HL-60/S4 treated with phorbol 12-myristate 13-acetate at 8.2 ng/mL for 4 days and 3 days (cell line): ENCODE results near the gene OPRM1.

ENCODE experiments used
- in situ Hi-C: fragments of 300-500 bp; cut with MboI; formaldehyde crosslinking; loops from 2 replicates; pipeline ENCODE4 v1.15.0; 2022; ENCODE audit warnings: low sequenced_read_pairs

The OPRM1 gene

DNA sequence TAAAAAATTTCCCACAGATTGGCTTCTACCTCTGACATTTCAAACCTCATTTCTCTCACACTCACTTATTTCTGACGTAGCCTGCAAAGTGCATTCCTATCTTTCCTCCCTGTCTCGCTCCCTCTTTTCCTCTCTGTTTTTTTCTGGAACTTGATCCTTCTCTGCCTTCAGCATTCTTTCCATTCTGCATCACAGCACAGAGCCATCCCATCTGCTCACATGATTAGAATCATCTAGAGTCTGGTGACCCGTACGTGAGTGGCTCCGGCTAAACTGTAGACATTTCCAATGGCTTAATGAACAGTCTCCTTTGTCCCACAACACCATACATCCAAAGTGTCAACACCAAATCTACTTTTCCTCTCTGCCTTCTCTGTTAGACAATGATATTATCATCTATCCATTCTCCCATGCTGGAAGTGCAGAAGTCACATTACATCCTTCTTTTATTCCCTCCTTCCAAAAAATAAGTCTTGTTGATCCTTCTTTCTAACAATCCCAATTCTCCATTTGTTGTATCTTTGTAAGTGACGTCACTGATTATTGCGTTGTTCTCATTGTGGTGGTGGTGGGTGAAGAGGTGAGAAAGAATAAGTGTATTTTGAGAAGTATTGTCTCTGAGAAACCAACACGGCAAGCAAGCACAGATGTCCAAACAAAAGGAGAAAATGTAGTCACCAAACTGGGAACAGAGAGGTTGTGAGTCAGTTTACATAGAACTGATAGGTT, 41.6 kb downstream of the OPRM1 start:
- in situ Hi-C loops, result no loop called here

DNA sequence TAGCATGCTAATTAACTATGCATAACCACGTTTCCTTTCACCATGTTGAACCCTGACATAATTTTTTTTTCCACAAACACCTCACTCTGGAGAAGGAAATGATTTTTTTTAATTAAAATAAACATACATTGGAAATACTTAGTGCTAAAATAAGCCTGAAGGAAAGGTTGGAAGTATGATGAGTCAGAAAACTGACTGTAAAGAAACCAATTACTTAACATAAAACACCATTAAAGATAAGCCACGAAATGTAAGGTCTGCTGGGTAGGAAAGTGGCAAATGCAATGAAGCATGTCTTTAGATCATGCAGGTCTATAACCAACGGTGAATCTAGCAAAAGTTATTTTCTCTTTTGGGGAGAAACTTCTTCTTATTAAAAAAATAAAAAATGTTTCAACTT, 47.5 kb downstream of the OPRM1 start:
- in situ Hi-C loops, result no loop called here

DNA sequence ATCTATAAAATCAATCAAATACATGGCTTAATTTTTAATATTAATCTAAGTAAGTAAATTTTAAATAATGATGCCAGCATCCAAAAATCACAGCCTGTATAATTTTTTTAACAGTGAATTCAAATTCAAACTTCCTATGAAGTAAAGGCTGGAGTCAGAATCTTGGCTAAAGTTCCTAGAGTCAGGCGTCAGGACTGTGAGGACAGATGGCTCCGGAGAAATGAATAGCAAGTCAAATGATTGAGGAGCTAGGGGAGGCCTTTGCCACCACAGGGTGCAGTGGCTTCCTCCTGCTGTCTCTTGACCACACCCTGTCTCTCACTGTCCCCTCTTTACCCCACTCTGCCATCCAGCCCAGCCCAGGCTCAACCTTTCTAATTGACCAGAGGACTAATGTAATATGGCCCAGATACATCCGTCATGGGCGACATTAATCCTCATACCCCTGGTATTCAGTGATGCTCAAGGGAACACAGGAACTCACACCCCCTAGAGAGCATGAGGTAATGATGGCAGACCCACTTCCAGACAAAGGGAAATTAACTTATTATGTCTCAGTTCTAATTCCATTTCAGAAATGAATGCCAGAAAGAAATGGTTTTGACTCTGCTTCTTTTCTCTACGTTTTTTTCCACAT, 53.4 kb downstream of the OPRM1 start:
- in situ Hi-C loops, result no loop called here

DNA sequence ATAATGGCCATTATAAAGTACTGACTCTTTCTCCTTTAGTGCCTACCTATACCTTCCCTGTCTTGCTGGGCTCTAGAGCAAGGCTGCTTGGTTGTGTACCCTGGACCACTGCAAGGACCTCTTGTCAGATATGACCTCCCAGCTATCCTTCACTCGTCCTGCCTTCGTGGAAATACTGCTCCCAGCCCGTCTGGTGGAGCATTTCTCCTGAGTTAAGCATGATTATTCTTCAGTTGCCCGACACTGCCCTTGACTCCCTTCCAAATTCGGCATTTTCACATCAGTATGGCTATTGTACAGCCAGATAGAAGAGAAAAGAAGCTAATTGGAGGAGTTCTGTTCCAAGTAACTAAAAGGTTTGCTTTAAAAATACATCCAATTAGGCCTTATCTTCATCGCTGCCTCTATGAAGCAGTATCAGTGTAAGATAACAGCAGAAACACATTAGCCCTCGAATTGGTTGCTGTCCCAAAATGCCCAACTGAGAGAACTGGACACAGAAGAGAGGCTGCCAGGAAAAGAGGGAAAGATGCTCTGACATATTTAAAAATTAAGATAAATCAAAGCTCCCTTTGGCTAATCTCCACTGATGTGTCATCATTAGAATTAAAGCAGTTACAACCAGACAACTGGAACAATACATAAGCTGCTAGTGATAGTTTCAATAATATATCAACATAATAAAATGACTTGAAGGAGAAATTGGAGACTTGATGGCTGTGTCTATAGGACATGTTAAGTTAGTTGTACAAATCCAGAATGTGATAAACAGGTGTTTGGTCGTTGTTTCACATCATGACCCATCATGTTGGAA, 54.4 kb downstream of the OPRM1 start:
- in situ Hi-C loops, result no loop called here

DNA sequence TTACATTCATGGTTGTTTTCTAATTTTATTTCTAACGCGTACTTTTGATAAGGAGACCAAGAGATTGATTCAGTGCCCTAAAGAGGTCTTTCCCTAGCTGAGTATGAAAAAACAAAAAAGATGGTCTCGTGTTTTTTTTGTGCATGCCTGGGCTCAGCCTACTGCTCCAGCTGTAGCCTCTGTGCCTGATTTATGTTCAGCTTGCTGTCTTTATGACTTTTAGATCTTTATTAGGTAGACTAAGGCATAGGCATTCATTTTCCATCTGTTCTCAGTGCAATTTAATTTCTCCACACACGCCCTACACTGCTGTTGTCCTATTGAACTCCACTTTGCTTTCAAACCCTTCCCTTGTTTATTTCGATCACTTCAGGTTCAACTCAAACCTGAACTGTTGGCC, 56.5 kb downstream of the OPRM1 start:
- in situ Hi-C loops, result no loop called here

DNA sequence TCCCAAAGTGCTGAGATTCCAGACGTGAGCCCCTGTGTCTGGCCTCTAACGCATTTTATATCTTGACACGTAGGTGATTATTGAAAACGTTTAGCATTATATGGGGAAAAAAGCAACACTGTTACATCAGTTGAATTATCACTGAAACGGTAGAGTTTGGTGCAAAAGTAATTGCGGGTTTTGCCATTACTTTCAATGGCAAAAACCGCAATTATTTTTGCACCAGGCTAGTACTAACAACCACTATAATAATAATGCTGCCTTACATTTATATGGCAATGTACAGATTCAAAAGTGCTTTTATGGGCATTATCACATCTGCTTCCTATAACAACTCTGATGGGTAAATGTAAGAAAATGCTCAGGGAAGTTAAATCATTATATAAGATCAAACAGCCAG, 57.3 kb downstream of the OPRM1 start:
- in situ Hi-C loops, result no loop called here

DNA sequence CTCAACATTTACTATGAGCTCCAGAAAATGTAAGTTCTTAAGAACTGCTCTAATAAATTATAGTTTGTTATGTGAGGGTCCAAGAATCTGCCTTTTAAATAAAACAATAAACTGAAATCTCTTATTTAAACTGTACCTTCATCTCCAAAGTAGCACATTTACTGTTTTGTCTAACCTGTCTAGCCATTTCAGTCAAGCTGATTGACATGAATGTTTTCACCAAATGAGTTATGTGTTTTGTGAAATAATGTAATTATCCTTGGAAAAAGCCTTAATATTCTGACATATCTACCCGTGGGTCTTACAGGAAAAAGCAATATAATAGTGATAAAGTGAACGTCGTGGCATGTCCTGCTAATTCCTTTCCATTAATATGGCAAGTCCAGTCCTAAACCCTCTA, 57.8 kb downstream of the OPRM1 start:
- in situ Hi-C loops, result no loop called here

DNA sequence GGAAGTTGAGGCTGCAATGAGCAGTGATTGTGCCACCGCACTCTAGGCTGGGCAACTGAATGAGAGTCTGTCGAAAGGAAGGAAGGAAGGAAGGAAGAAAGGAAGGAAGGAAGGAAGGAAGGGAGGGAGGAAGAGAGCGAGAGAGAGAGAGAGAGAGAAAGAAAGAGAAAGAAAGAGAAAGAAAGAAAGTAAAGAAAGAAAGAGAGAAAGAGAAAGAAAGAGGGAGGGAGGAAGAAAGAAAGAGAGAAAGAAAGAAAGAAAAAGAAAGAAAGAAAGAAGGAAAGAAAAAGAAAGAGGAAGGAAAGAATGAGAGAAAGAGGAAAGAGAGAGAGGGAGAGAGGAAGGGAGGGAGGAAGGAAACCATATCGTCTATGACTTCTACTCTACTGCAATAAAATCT, 60.2 kb downstream of the OPRM1 start:
- in situ Hi-C loops, result no loop called here

DNA sequence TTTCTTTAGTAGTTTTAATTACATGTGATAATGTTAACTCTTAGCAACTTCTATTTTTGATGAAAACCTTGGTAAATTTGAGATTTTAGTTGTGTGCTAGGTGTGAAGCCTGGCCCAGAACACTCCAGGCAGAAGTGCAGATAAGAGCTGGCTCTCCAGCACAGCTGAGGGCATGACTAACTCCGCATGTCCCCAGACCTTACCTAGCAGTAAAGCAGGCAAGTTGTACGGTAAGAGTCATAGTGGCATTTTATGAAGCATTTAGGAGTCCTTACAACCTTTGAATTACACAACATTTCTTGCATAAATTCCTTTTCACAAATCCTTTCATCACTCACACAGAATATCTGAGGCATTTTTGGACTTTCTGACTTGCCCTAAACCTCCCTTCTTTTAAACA, 67.2 kb downstream of the OPRM1 start:
- in situ Hi-C loops, result no loop called here

DNA sequence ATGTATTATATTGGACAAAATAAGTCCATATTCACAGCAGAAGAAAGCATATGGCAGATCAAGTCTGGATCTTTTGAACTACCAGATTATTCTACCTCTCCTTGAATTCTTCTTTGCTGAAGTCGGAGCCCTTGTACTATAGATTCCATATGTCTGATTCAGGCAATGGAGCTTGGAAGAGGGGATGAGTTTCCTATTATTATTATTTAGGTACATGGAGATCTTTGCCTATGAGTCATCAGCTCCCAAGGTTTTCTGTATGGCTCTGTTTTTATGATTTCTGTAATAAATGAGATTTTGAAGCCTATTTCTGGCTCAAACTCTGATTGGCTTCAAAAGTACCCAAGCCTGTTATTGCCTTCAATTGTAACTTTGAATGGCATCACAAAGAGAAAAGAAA, 72.0 kb downstream of the OPRM1 start:
- in situ Hi-C loops, result no loop called here

DNA sequence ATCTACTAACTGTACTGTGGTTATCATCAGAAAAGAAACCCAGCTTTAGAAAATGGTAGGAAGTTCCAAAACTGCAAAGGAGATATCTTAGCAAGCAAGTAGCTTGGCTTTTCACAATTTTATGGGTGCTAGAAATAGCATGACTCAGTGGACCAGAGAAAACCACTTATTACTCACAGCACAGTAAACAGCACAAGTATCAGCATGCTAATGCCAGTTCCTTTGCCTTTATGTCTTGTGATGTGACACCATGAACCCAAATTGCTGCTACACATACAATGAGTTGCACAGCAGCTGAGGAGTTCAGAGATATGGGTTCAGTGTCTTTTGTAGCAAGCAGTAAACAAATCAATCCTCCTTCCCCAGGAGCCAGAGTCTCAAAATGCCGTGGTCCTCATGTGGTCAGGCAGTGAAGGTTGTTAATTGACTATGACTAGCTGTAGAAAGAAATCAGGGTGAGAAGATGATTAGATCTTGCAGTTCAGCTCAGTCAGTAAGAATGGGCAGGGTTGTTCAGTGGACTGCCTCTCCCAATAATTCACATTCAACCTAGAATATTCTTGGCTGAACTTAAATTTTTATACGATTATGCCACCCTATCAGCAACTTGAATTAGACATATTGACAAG, 73.3 kb downstream of the OPRM1 start:
- in situ Hi-C loops, result no loop called here

DNA sequence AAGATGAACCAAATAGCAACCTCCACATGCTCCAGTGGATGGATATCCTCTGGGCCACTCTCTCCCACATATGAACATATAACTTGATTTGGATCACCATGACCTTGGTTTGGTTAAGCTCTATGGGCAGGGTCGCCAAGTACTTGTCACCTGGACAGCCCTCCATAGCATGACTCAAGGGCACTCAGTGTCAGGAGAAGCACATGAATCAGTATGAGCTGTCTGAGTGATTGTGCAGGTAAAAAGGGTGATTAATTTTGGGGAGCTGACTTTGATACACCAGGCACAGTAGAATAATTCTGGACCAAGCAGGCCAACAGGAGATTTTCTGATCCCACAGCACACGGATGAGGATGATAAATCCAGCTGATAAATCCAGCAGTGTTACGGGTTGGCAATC, 74.4 kb downstream of the OPRM1 start:
- in situ Hi-C loops, result no loop called here

DNA sequence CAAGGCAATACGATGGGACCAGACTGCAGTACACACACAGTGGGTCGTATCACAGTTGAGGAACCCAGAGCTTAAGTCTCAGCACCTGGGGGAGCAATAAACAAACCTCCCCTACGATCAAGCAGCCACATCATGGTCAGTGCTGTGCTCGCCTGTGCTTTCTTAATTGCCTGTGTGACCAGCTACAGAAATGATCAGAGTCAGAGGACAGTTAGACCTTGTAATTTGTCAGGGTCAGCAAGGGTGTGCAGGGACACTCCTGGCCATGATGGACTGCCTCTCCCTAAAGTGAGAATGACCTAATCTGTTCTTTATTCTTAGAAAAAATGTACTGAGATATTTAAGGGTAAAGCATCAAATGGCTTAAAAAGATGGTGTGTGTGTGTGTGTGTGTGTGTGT, 78.4 kb downstream of the OPRM1 start:
- in situ Hi-C loops, result no loop called here

DNA sequence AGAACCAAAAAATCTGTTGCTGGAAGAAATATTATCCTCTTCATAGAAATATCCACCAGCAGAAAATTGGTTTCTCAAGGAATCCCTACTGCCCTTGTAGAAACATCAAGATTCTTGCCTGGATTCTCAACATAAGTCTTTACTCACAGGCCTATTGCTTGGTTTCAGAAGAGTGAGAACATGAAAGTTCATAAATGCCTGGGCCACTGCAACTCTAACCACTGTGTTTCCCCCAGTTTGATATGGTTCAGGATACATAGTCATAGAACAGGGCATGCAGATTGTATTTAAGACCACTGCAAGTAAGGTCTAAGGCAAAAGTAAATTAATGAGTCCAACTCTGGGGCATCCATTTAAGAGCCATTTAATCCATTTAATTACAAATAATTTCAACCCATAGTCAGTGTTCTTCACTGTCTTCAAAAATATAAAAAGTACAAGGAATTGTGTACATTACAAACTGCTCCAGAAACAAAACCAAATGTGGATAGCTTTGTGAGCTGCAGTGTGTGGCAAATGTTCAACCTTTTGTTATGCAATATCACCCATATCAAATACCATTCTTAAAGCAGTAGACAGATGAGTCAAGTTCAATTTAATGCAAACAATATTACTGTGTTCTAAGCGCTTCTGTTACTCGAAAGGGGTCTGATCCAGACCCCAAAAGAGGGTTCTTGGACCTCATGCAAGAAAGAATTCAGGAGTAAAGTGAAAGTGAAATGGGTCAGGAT, 83.3 kb downstream of the OPRM1 start:
- in situ Hi-C loops, result no loop called here

DNA sequence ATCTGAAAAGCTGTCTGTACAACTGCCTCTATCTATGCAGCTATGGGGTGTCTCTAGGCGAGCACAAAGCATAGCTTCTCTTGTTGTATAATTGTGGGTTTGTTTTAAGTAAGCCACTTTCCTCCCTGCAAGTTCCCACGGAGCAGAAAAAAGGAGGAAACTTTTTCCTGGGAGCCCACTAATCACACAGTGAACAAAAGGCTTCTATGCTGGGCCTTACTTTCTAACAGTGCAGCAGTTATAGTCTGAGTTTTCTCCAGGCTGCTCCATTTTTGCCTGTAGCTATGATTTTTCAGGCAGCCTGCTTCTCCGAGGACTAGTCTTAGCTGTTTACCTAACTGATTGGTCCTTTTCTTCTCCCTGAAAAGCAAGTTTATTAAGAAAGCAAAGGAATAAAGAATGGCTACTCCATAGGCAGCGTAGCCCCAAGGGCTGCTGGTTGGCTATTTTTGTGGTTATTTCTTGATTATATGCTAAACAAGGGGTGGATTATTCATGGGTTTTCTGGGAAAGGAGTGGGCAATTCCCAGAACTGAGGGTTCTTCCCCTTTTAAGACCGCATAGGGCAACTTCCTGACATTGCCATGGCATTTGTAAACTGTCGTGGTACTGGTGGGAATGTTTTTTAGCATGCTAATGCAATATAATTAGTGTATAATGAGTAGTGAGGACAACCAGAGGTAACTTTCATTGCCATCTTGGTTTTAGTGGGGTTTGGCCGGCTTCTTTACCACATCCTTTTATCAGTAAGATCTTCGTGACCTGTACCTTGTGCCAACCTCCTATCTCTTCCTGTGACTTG, 84.3 kb downstream of the OPRM1 start:
- in situ Hi-C loops, result no loop called here

DNA sequence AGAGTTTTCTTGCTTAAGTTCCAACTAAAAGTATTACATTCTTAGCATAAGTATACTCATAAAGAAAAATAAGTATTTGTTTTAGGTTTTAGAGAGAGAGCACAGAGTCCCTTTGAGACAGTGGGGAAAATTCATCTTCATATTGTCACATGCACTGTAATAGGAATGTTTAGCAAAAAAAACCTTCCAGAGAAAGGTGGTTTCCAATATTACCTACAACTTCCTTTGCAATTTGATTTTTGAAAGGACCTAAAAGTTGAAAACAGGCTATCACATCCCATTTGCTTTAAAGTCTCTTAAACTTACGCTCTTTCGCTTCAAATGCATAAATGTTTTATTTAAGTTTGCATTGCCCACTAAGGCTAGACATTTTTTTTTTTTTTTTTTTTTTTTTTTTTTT, 86.4 kb downstream of the OPRM1 start:
- in situ Hi-C loops, result no loop called here

DNA sequence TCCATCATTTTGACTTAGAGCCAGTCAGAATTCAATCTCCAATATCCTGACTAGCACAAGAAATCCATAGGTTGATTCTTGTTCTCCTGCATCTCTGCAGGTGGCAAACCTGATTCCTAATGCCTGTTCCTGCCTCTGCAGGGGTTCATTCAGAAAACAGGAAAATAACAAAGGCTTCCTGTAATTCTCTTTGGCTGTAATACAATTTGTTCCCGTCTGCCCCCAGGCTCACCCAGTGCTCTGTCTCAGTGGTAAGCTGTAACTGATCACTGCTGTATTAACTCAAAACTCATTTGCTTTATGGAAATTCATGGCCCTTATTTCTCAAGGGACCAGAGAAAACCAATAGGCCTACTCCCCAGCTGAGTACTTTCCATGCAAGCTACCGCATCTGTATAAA, 88.6 kb downstream of the OPRM1 start:
- in situ Hi-C loops, result no loop called here

DNA sequence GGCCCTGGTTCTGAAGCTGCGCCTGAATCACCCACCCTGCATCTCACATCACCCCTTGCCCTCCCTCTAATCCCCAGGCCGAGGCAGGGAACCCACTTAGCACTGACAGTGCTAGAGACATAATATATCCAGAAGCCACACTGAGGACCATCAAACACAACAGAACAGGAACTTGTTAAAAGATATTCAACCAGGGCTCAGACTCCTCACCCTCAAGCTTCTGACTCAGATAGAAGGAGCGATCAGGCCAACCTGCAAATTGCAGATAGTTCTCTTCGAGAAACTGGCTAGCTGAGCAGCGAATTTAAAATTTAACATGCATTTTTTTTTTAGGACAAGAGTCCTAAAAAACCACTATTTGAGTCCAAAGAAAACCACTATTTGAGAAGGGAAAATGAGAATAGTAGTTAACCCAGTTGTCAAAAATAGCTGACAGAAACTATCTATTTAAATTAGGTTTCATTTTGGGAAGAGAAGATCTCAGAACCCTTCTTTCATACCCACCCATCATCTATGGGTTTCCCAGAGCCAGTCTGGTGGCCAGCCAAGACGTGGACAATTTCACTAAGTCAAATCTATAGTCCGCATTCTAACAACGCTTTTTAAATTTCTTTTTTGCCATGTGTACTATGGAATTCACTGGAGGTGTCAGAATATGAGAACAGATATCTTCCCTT, 95.6 kb downstream of the OPRM1 start:
- in situ Hi-C loops, result no loop called here

DNA sequence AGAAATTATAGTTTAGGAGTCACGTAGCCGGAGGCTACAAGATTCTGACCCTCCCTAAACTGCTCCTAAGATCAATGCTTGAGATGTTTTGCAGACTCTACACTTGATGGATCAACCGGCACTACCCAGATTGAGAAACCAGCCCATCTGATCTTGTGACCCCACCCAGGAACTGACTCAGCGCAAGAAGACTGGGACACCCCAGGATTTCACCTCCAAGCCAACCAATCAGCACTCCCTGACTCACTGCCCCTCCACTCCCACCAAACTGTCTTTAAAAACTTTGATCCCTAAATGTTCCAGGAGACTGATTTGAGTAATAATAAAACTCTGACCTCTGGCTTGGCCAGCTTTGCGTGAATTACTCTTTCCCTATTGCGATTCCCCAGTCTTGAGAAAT, 99.8 kb downstream of the OPRM1 start:
- in situ Hi-C loops, result no loop called here

DNA sequence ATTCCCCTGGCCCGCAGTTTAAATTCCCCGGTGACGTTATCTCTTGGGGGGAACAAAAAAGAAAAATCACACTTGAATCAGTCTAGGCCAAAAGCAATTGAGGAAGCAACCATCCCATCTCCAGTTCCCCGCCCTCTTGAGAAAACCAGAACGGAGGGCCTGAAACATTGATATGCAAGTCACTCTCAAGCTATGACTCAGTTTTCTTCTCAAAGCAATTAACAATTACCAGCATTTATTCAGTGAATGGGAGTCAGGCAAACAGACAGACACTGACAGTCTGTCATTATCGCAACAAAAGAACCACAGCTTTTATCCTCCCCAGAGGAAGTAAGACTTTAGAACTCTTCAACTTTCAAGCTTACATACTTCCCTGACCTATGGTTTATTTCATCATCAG, 100.9 kb downstream of the OPRM1 start:
- in situ Hi-C loops, result no loop called here
